ENCODE data around the gene ZNFX1. TPM values are rescaled to one million over a fixed set of nuclear protein-coding genes. Genes with fewer than 3 reads are reported as not detected.

The ZNFX1 gene
- total and polyA plus RNA-seq, 9 of the 15 experiments (the other 6 are each of a cell fraction or from before 2014, with no cell fraction given): 3.8 to 13.8 (median 10.3) TPM

DNA sequence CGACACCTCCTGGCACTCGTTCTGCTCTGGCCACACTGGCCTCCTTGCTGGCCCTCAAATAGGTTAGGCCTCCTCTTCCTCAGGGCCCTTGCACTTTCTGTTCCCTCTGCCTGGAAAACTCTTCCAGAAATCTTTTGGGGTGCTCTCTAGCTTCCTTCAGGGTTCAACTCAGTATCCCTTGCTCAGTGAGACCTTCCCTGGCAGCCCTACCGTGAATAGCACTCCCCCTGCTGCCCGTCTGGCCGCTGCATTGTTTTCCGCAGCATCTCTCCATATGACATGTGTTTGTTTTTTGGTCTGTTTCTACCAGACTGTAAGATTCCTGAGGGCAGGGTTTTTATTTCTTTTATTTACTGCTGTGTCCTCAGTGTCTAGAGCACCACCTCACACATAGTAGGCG, 52.0 kb downstream of the ZNFX1 start:
- peaks cover 84% of the 10 kb centered on the region for H3K36me3 ChIP-seq (ENCODE audit: control insufficient read depth, insufficient read depth, low read length)
- CTCF ChIA-PET (ENCODE audit: low intra/inter-chr PET ratio): interaction anchor here (0.5 kb wide), 1 partner anchor 384 kb away, joined by 5 read pairs; no protein-coding TSS in a partner anchor

More for the DNA sequence above, 52.0 kb downstream of the ZNFX1 start:
- Histone ChIP-seq H3K79me2 (ENCODE audit: control insufficient read depth, insufficient read depth, low read length) (peaks cover 5% of the 10 kb centered on the region; the same call in 2 of the 3 replicates), H3K9me1 (ENCODE audit: control insufficient read depth, insufficient read depth, low read length) (no peaks in the 10 kb centered on the region), H3K27ac (ENCODE audit: extremely low read depth, low read depth, low read length) (no peak overlapping the region), H3K27me3 (ENCODE audit: control insufficient read depth in 2 of 2, insufficient read depth in 2 of 2, low read length in 2 of 2) (no peaks in the 10 kb centered on the region), H3K9me3 (replicated peaks; ENCODE audit: control insufficient read depth, insufficient read depth, low read depth, low read length) (no peaks in the 10 kb centered on the region), H4K20me1 (replicated peaks; ENCODE audit: control insufficient read depth, insufficient read depth, low read length) (no peaks in the 10 kb centered on the region), H3K9ac (ENCODE audit: insufficient read depth in 1 of 2, low read depth in 2 of 2, low read length in 2 of 2) (no peak overlapping the region), H3K4me2 (ENCODE audit: insufficient read depth, low read length) (no peak overlapping the region), H2AFZ (ENCODE audit: low read depth, low read length) (no peak overlapping the region), H3K4me1 (replicated peaks in 1 of 2; ENCODE audit: control insufficient read depth in 2 of 2, insufficient read depth in 2 of 2, low read length in 2 of 2) (peaks cover 0 to 8% of the 10 kb centered on the region in 2 experiments; a peak in 1 of 5 replicates), H3K4me3 (no peak overlapping the region)
- ATAC-seq: no peak
- DNase-seq (ENCODE audit: extremely low read depth in 1 of 4, low spot score in 3 of 4): no peak
- POLR2A ChIA-PET: no interaction called here
- in situ Hi-C loops (cut with MboI) (no loop called here), intact Hi-C loops (cut with micrococcal nuclease) (no loop called here)
- WGBS (ENCODE audit: insufficient coverage, low coverage, missing lambda C conversion rate): 96% methylated on average over 7 of the region's 7 CpGs
- BruUV-seq (replicated peaks): no TSS peak
- TF ChIP-seq BRCA1 (IDR thresholded peaks at IDR 0.05) (no peak), BRCA1 (CRISPR knock-in tag; IDR thresholded peaks at IDR 0.05) (no peak), WHSC1 (IDR thresholded peaks at IDR 0.05; ENCODE audit: low read length) (no peak), ZNF830 (CRISPR knock-in tag; IDR thresholded peaks at IDR 0.05) (no peak), NFYB (IDR thresholded peaks at IDR 0.05; ENCODE audit: extremely low read depth, insufficient read length) (no peak), ZBED1 (IDR thresholded peaks at IDR 0.05) (no peak), NR2C1 (IDR thresholded peaks at IDR 0.05) (no peak), NR2C1 (tag; IDR thresholded peaks at IDR 0.05) (no peak)
- TF ChIP-seq, protein P1, sequence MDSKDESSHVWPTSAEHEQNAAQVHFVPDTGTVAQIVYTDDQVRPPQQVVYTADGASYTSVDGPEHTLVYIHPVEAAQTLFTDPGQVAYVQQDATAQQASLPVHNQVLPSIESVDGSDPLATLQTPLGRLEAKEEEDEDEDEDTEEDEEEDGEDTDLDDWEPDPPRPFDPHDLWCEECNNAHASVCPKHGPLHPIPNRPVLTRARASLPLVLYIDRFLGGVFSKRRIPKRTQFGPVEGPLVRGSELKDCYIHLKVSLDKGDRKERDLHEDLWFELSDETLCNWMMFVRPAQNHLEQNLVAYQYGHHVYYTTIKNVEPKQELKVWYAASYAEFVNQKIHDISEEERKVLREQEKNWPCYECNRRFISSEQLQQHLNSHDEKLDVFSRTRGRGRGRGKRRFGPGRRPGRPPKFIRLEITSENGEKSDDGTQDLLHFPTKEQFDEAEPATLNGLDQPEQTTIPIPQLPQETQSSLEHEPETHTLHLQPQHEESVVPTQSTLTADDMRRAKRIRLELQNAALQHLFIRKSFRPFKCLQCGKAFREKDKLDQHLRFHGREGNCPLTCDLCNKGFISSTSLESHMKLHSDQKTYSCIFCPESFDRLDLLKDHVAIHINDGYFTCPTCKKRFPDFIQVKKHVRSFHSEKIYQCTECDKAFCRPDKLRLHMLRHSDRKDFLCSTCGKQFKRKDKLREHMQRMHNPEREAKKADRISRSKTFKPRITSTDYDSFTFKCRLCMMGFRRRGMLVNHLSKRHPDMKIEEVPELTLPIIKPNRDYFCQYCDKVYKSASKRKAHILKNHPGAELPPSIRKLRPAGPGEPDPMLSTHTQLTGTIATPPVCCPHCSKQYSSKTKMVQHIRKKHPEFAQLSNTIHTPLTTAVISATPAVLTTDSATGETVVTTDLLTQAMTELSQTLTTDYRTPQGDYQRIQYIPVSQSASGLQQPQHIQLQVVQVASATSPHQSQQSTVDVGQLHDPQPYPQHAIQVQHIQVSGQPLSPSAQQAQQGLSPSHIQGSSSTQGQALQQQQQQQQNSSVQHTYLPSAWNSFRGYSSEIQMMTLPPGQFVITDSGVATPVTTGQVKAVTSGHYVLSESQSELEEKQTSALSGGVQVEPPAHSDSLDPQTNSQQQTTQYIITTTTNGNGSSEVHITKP (IDR thresholded peaks at IDR 0.05; ENCODE audit: partially characterized antibody): no peak
- no peak for FAIRE-seq
